VCaP (cell line): ENCODE measurements around the gene ARL15.

Experiments
- H3K27ac ChIP-seq: fragments of 450-650 bp; 2 replicates; pipeline ENCODE4 v1.5.1; 2017
- TF ChIP-seq, protein P1 (sequence below): fragments of 450-650 bp; conservative IDR thresholded peaks from 2 replicates; pipeline ENCODE4 v1.5.1; 2017; ENCODE audit warnings: mild to moderate bottlenecking, moderate library complexity

Gene ARL15

GRCh38 chr5:54095969-54096368 is 214.4 kb downstream of the ARL15 start:
- H3K27ac ChIP-seq = no peak overlapping the region
- TF ChIP-seq, protein P1, sequence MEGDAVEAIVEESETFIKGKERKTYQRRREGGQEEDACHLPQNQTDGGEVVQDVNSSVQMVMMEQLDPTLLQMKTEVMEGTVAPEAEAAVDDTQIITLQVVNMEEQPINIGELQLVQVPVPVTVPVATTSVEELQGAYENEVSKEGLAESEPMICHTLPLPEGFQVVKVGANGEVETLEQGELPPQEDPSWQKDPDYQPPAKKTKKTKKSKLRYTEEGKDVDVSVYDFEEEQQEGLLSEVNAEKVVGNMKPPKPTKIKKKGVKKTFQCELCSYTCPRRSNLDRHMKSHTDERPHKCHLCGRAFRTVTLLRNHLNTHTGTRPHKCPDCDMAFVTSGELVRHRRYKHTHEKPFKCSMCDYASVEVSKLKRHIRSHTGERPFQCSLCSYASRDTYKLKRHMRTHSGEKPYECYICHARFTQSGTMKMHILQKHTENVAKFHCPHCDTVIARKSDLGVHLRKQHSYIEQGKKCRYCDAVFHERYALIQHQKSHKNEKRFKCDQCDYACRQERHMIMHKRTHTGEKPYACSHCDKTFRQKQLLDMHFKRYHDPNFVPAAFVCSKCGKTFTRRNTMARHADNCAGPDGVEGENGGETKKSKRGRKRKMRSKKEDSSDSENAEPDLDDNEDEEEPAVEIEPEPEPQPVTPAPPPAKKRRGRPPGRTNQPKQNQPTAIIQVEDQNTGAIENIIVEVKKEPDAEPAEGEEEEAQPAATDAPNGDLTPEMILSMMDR = no peak

DNA sequence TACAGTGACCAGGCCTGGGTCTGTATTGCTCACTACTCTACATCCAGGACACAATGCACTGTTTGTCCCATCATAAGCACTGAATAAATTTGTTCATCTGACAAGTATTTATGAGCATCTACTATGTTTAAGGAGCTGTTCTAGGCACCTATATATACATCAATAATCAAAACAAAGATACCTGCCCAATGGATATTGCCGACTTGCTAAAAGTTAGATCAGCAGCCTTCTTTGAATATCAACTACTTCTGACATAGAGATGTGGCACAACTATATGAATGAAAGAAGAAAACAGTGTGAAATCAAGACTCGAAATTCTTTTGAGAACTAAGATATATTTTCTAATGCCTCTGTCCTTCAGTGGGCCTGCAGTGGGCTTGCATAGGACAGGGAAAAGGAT is 215.7 kb downstream of the ARL15 start:
- H3K27ac ChIP-seq = no peak overlapping the region
- TF ChIP-seq, protein P1 = no peak

- TF ChIP-seq, protein P1 = no peak
These were observed 216.5 kb downstream of the ARL15 start for GRCh38 chr5:54093861-54094260.

GRCh38 chr5:54093081-54093492 is 217.3 kb downstream of the ARL15 start:
- no peak overlapping the region for H3K27ac ChIP-seq
- TF ChIP-seq, protein P1 = no peak

More at GRCh38 chr5:54093861-54094260, 216.5 kb downstream of the ARL15 start:
- no peak overlapping the region for H3K27ac ChIP-seq

GRCh38 chr5:54091307-54092130 is 218.9 kb downstream of the ARL15 start:
- no peak overlapping the region for H3K27ac ChIP-seq
- TF ChIP-seq, protein P1 = no peak

- TF ChIP-seq, protein P1 = no peak
- no peak overlapping the region for H3K27ac ChIP-seq
These were observed 219.8 kb downstream of the ARL15 start for GRCh38 chr5:54090495-54091120.

DNA sequence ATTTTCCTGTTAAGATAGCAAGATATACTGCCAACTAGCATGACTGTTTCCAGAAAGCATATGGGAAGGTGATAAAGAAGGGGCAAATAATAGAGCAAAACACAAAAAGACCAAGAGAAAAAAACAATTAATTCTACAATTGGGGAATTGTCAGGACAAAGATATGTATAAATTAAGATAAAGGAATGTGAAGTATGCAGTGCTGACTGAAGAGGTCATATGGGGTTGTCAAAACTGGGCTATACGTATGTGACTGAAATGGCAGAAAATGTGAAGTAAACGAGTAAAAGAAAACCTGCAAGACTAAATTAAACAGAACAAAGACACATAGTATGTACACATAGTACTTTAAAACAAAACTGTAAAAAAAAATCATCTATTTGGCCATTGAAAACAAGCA is 222.3 kb downstream of the ARL15 start:
- TF ChIP-seq, protein P1 = no peak
- no peak overlapping the region for H3K27ac ChIP-seq
